Measurements from ENCODE around the gene KCNK4.
A peak's percentile ranks its signal among the peaks of the same experiment; 100 is the strongest.
"Not testable (repeated sequence)": the region's sequence is repeated elsewhere in the genome, so short reads cannot be mapped to it uniquely, and the experiment has no call there.

Gene KCNK4

DNA sequence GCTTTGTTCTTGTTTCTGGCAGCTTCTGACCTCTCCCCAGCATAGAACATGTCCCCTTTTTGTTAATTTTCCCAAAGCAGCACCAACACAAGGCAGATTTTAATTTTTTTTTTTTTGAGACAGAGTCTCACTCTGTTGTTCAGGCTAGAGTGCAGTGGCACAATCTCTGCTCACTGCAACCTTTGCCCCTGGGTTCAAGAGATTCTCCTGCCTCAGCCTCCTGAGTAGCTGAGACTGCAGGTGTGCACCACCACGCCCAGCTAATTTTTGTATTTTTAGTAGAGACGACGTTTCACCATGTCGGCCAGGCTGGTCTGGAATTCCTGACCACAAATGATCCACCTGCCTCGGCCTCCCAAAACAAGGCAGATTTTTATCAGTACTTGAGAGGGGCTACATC is 16.7 kb downstream of the KCNK4 start:
- DNase-seq (ENCODE audit: low read depth): not testable (repeated sequence)

- DNase-seq (ENCODE audit: low read depth): no peak
Measured at GRCh38 chr11:64312947-64313346, 21.8 kb downstream of the KCNK4 start.

DNA sequence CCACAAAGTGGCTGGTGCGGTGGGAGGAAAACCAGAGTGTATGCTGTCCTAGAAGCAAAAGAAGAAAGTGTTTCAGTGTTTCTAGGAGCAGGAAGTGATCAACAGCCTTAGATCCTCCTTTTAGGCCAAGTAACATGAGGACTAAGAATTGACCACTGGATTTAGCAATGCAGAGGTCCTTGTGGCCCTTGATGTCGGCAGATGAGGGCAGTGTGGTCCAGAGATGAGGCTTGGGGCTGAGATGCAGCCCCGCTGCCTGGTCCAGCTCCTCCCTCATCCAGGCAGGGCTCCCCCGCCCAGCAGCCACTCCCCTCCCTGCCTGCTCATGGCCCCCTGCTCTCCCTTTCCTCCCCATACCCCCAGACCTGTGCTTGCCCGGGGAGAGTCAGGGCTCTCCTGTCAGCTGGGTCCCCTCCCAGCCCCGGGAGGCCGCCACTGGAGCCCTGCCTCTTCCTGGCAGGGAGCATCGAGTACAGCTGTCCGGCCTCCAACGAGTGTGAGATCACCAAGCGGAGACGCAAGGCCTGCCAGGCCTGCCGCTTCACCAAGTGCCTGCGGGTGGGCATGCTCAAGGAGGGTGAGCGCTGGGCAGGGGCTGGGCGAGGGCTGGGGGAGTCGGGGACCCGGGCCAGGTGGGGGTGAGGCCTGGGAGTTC is 22.5 kb downstream of the KCNK4 start:
- DNase-seq (ENCODE audit: low read depth): no peak

DNA sequence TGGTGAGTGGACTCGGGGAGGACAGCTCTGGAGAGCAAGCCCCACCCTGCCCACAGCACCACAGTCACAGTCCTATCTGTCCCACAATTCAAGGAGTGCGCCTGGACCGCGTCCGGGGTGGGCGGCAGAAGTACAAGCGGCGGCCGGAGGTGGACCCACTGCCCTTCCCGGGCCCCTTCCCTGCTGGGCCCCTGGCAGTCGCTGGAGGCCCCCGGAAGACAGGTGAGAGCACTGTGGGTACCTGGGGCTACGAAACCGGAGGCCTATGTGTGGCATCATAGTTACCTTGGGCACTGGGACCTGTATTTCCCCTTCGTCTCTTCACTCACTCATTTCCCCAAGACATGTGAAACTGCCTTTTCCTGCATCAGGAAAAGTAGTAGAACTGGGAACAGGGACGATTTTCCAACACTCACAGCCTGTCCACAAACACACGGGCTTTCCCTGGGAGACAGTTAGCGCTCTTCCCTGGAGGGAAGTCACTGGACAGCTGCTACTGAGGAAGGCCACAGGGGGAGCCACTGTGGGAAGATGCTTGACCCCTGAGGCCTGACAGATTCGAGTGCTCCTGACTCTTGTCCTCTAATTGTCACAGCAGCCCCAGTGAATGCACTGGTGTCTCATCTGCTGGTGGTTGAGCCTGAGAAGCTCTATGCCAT is 23.2 kb downstream of the KCNK4 start:
- no peak for DNase-seq (ENCODE audit: low read depth)

- no peak for DNase-seq (ENCODE audit: low read depth)
Measured at GRCh38 chr11:64314805-64315561, 23.9 kb downstream of the KCNK4 start.

DNA sequence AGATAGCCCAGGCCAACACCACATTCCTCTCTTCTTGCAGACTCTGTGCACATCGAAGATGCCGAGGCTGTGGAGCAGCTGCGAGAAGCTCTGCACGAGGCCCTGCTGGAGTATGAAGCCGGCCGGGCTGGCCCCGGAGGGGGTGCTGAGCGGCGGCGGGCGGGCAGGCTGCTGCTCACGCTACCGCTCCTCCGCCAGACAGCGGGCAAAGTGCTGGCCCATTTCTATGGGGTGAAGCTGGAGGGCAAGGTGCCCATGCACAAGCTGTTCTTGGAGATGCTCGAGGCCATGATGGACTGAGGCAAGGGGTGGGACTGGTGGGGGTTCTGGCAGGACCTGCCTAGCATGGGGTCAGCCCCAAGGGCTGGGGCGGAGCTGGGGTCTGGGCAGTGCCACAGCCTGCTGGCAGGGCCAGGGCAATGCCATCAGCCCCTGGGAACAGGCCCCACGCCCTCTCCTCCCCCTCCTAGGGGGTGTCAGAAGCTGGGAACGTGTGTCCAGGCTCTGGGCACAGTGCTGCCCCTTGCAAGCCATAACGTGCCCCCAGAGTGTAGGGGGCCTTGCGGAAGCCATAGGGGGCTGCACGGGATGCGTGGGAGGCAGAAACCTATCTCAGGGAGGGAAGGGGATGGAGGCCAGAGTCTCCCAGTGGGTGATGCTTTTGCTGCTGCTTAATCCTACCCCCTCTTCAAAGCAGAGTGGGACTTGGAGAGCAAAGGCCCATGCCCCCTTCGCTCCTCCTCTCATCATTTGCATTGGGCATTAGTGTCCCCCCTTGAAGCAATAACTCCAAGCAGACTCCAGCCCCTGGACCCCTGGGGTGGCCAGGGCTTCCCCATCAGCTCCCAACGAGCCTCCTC is 24.8 kb downstream of the KCNK4 start:
- not testable (repeated sequence) for DNase-seq (ENCODE audit: low read depth)

- no peak for DNase-seq (ENCODE audit: low read depth)
Measured at GRCh38 chr11:64316672-64317324, 25.7 kb downstream of the KCNK4 start.

GRCh38 chr11:64317325-64317960 is 26.3 kb downstream of the KCNK4 start, which contains the start of gene TRMT112:
Gene TRMT112 (minus strand): TSS chr11:64317559. CDS start chr11:64317526, 33 bp downstream.
- peak; percentile 93 for DNase-seq (ENCODE audit: low read depth)

DNA sequence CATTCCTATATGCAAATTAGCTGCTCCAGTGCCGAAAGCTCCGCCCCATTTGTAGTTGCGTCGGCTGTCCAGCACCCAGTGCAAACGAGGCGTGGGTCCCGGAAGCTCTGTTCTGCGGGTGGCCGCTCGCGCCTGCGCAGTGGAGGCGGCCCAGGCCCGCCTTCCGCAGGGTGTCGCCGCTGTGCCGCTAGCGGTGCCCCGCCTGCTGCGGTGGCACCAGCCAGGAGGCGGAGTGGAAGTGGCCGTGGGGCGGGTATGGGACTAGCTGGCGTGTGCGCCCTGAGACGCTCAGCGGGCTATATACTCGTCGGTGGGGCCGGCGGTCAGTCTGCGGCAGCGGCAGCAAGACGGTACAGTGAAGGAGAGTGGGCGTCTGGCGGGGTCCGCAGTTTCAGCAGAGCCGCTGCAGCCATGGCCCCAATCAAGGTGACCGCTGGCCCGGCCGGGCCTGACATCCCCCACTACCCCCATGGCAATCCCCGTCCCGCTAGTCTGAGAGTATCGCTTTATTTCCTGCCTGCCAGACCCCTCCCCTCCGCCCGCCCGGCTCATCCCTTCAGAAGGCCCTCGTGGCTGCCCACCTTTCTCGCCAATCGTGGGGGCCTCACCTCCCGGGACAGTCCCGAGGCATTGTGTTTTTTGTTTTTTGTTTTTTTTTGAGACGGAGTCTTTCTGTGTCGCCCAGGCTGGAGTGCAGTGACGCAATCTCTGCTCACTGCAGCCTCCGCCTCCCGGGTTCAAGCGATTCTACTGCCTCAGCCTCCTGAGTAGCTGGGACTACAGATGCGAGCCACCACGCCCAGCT is 27.1 kb downstream of the KCNK4 start, which contains the start of gene PRDX5:
PRDX5 (plus strand) TSS at position 161 of the 805 bp plus-strand sequence; CDS start at position 256, 95 bp downstream.
- DNase-seq (ENCODE audit: low read depth): peak; percentile 90

DNA sequence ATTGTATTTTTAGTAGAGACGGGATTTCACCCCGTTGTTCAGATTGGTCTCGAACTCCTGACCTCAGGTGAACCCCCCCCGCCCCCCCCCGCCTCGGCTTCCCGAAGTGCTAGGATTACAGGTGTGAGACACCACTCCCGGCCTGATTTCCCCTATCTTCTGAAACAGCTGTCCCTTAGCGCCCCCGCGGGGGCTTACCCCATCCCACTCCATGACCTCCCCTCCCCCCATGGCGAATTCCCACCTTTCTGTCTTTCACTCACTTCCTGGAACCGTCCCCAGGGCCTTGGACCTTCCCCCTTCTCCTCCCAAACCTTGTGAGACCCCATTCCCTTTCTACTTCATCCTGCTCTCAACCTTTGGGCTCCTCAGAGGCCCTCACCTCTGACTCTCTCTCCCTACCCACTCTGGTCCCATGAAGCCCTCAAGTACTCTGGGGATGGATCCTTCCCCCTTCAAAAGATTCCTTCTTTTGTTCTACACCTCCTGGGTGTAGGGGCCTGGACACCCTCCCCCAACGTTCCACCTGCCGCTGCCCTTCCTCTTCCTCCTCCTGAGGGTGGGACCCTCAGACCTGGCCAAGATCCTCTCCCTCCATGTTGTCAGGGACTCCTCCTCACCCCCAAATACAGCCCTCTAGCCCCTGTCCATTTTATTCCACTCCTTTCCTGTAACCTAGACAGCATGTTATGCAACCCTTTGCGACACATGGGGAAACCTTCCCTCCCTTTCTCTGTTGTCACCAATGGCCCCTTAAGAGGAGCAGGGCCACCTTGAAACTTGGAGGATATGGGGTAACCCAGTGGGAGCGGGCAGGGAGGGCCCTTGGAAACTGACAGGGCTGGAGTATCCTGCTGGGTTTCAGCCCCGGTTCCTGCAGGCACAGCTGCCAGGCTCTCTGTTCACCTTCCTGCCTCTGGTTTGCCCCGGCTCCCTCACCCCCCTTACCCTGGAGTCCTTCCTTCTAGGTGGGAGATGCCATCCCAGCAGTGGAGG is 28.0 kb downstream of the KCNK4 start:
- DNase-seq (ENCODE audit: low read depth): no peak

- DNase-seq (ENCODE audit: low read depth): no peak
Measured at GRCh38 chr11:64320556-64320955, 29.5 kb downstream of the KCNK4 start.

DNA sequence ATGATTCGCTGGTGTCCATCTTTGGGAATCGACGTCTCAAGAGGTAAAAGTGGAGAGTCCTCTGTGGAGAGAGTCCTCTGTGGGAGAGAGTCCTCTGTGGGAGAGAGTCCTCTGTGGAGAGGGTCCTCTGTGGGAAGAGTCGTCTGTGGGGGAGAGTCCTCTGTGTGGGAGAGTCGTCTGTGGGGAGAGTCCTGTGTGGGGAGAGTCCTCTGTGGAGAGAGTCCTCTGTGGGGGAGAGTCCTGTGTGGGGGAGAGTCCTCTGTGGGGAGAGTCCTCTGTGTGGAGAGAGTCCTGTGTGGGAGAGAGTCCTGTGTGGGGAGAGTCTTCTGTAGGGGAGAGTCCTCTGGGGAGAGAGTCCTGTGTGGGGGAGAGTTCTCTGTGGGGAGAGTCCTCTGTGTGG is 29.9 kb downstream of the KCNK4 start:
- DNase-seq (ENCODE audit: low read depth): no peak

- DNase-seq (ENCODE audit: low read depth): no peak
Measured at GRCh38 chr11:64321533-64321932, 30.4 kb downstream of the KCNK4 start.

DNA sequence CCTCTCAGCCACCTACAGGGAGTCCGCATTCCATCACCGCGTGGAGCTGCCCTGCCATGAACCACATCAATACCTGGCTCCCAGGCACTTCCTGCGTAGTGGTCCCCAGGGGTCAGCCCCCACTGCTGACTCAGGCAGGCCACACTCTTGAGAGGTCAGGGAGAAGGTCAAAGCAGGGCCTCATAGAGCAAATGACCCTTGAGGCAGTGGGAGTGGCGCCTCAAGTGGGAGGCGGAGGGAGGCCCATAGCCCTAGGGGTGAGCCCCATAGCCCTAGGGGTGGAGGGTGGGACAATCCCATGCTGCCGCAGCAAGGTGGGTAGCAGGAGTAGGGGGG is 31.8 kb downstream of the KCNK4 start:
- DNase-seq (ENCODE audit: low read depth): no peak

- no peak for DNase-seq (ENCODE audit: low read depth)
Measured at GRCh38 chr11:64323373-64323772, 32.3 kb downstream of the KCNK4 start.

DNA sequence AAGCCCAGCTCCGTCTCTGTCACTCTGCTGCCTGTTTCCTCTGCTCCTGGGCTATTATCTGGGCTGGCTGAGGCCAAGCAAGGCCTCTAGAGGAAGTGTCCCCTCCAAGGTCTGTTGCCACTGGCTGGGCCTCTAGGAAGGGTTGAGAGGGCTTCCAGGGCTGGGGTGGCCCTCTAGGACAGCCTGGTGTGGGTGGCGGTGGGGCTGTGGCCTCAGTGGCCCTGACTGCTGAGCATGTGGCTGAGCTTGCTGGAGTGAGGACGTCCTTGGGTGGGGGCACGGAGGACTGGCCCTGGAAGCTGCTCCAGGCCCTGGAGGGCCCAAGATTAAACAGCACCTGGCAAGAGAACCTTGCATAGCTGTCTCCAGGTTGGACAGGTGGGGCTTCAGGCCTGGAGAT is 32.9 kb downstream of the KCNK4 start:
- DNase-seq (ENCODE audit: low read depth): not testable (repeated sequence)

GRCh38 chr11:64324692-64325469 is 33.8 kb downstream of the KCNK4 start:
- DNase-seq (ENCODE audit: low read depth): no peak

DNA sequence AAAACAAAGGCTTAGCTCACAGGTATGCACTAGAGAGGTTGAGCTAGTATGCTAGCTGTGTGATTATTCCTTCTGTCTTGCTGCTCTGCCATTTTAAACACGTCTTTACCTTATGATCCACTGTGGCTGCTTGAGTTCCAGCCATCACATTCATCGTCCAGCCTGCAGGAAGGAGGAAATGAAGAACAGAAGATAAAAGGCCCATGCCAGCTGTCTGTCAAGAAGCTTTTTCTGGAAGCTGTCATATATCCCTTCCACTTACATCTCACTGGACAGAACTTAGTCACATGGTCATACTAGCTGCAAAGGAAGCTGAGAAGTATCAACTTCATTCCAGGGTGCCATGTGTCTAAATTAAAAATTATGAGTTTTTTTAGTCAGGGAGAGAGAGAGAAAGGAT is 36.3 kb downstream of the KCNK4 start:
- DNase-seq (ENCODE audit: low read depth): no peak

All from activated gamma-delta T cell treated with anti-CD3 and anti-CD28 coated beads, Interleukin-2, amount 50 U/mL, for 16 hours (primary cell).